ENCODE measurements around the gene CRIM1.

- TF ChIP-seq TAF1 (IDR thresholded peaks at IDR 0.05; ENCODE audit: borderline replicate concordance, insufficient read depth, low read length), result no peak
- TF ChIP-seq POLR2AphosphoS5 (IDR thresholded peaks at IDR 0.05; ENCODE audit: low read depth, low read length), result no peak
Measured at GRCh38 chr2:36487947-36488346, 132.4 kb downstream of the CRIM1 start.
